Measurements from ENCODE around the gene B4GALT6.

Gene B4GALT6

GRCh38 chr18:31661965-31662364 lies 22.4 kb downstream of the B4GALT6 start:
- no peak overlapping the region for H3K4me3 ChIP-seq (ENCODE audit: low read depth, low read length)

DNA sequence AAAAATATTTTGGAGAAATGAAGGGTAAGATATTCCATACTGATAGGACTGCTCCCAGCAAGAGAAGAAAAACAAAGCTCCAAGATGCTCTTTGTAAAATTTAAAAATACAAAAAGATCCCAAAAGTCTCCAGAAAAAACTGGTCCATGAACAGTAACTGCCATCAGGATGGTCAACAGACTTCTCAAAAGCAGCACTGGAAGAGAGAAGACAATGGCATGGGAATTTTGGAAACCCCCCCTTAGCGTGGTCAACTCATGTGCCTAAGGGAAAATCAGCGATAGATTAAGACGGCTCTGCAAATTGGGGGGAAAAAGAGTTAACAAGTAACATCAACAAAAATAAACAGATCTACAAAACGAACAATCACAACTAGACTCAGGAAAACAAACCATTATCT lies 23.6 kb downstream of the B4GALT6 start:
- H3K4me3 ChIP-seq (ENCODE audit: low read depth, low read length): no peak overlapping the region

GRCh38 chr18:31659576-31660177 lies 24.7 kb downstream of the B4GALT6 start:
- no peak overlapping the region for H3K4me3 ChIP-seq (ENCODE audit: low read depth, low read length)

DNA sequence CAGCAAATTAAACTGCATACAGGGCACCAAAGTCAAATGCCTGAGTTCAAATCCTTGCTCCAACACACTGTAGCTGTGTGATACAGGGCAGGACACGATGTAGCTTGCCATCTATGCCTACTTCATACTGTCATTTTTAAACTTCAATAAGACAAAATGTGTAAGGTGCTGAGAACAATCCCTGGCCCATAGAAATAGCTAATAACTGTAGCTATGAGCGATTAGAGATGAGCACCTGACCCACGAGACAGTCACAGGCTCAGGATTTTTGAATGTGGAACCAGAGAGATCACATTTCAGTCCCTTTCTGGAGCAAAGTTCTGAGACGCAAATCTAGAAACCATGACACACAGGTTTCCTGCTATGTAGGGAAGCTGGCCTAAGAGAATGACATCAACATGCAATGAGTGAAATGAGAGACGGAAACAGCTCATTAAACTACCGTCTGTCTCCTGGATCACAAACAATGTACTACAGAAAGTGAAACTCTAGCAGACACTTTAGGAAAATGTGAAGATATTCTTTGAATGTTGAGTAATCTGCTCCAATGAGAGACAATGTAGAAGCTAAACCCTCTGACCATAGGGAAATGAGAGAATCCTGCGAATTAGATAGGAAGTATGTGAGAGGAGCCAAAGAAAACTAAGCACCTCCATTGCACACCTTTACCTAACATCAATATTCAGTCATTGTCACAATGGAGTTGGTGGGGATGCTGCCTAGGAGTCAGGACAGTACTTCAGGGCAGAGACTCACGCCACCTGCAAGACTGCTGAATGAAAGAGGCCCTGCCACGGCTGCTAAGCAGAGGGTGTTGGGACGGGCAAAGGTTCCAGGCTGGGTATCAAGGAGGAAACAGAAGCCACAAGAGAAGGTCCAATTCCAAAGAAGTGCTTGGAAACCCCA lies 25.5 kb downstream of the B4GALT6 start:
- H3K4me3 ChIP-seq (ENCODE audit: low read depth, low read length): no peak overlapping the region

GRCh38 chr18:31657823-31658669 lies 26.3 kb downstream of the B4GALT6 start:
- H3K4me3 ChIP-seq (ENCODE audit: low read depth, low read length): no peak overlapping the region

DNA sequence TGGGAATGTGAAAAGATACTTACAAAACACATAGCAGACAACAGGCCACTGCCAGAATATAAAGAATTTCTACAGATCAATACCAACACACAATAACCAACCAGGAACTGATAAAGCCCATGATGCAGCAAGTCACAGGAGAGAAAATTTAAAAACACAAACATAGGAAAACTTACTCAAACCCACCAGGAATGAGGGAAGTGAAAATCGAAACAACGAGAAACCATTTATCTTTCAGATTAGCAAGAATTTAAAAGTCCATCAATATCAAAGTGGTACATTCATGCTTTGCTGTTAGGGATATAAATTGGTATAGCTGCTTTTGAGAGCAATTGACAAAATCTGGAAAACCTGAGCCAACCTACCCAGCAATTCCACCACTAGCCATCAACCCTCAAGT lies 27.6 kb downstream of the B4GALT6 start:
- no peak overlapping the region for H3K4me3 ChIP-seq (ENCODE audit: low read depth, low read length)

DNA sequence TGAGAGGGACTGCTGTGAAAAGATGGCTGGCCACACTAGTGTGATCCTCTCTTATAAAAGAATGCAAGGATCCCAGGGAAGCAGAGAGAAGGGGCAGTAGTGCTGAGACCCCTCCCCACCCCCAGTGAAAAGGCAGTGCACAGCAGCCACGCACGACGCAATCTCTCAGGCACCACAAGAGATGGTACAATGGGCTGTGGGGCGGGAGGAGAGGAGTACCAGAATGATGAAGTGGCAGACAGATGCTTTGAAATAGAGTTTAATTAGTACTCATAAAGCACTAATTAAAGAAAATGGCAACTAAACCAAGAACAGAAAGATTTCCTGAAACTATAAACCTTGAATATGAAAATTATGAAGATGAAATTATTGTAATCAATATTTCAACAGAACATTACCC lies 29.0 kb downstream of the B4GALT6 start:
- no peak overlapping the region for H3K4me3 ChIP-seq (ENCODE audit: low read depth, low read length)

DNA sequence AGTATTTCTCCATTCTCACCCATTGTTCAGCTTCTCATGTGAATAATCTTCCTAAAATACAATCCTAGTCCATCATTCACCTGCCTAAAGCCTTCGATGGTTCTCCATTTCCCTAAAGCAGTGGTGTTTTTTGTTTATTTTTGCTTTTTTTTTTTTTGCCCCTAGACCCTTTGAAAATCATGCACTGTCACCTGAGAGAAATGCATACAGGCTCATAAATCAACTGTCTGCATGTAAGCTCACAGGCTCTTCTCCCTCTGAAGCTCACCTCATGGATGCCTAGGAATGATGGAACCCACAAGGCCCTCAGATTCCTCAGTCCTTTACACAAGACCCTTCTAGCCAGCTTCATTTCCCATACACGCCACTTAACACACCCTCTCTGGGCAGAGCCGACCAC lies 31.5 kb downstream of the B4GALT6 start:
- H3K4me3 ChIP-seq (ENCODE audit: low read depth, low read length): no peak overlapping the region

- H3K4me3 ChIP-seq (ENCODE audit: low read depth, low read length): no peak overlapping the region
These were observed 32.0 kb downstream of the B4GALT6 start for GRCh38 chr18:31652357-31652756.

- no peak overlapping the region for H3K4me3 ChIP-seq (ENCODE audit: low read depth, low read length)
These were observed 33.0 kb downstream of the B4GALT6 start for GRCh38 chr18:31651369-31651768.

- no peak overlapping the region for H3K4me3 ChIP-seq (ENCODE audit: low read depth, low read length)
These were observed 34.2 kb downstream of the B4GALT6 start for GRCh38 chr18:31649978-31650719.

GRCh38 chr18:31649449-31649848 lies 34.9 kb downstream of the B4GALT6 start:
- H3K4me3 ChIP-seq (ENCODE audit: low read depth, low read length): no peak overlapping the region

- H3K4me3 ChIP-seq (ENCODE audit: low read depth, low read length): no peak overlapping the region
These were observed 35.4 kb downstream of the B4GALT6 start for GRCh38 chr18:31648966-31649429.

GRCh38 chr18:31648458-31648857 lies 35.9 kb downstream of the B4GALT6 start:
- H3K4me3 ChIP-seq (ENCODE audit: low read depth, low read length): no peak overlapping the region

DNA sequence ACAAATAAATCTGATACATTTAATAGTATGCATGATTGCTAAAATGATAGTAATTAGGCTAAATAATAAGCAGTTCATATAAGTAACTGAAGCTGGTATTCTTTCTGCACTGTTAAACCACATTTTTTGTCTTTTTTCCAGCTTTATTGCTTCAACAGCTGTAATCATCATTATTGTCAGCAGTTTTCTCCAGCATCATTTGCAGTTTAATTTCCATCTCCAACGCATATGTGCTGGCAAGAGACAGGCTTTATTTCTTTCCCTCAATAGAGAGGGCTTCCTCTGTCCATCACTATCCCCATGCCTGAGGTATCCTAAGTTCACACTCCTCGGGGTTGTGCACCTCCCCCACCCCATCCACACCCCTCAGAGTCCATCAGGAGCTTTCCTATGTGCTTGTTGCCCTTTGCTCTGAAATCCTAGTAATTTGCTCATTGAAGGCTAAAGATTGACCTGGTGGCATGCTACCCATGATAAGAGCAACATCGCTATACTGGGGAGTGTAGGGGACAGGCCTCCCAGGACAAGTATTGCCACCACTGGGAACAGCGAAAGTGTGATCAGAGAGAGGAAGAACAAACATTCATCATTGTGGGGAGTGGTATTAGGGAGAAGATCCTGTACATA lies 37.1 kb downstream of the B4GALT6 start:
- H3K4me3 ChIP-seq (ENCODE audit: low read depth, low read length): no peak overlapping the region

GRCh38 chr18:31646332-31647126 lies 37.9 kb downstream of the B4GALT6 start:
- H3K4me3 ChIP-seq (ENCODE audit: low read depth, low read length): no peak overlapping the region

GRCh38 chr18:31645411-31645810 lies 39.0 kb downstream of the B4GALT6 start:
- no peak overlapping the region for H3K4me3 ChIP-seq (ENCODE audit: low read depth, low read length)

DNA sequence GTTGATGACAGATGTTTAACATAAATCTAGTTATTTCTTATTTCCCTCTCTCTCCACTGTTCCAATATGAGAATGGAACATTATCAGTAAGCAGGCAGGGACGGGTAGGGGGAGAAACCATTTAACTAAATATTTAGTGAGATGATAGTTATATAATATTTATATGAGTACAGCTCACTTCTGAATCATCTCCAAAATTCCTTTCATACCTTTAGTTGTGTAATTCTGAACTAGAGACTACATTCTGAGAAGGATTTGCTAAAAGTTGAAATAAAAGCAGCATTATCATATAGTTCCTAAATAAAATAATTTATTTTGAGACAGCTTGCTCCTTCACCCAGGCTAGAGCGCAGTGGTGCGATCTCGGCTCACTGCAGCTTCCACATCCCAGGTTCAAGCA lies 41.4 kb downstream of the B4GALT6 start:
- no peak overlapping the region for H3K4me3 ChIP-seq (ENCODE audit: low read depth, low read length)

DNA sequence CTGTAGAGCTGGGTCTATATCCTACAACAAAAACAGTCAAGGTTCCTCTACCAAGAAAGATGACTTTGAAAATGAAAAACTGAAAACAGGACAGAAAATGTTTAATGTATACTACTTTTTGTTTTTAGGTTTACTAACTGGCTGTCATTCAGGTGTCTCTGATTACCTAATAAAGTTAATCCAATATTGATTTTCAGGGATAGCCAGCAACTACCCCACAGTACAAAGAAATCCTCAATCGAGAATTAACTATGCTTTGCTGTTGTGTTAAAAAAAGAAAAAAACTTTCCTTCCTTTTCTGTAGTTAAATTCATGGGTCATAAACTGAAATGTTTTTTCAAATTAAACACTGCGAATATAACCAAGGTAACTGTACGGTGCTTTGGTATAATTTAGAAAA lies 46.9 kb downstream of the B4GALT6 start:
- H3K4me3 ChIP-seq (ENCODE audit: low read depth, low read length): no peak overlapping the region

Measured in iPS-11a (cell line).